NCI-H446 (cell line): ENCODE results near the gene NCOA5.
"Not testable (repeated sequence)": the region's sequence is repeated elsewhere in the genome, so short reads cannot be mapped to it uniquely, and the experiment has no call there.

ENCODE experiments used
- DNase-seq, 2 experiments: peaks; one replicate each; lab custom pipeline; 2025; lab: John Stamatoyannopoulos, UW

NCOA5 gene

GRCh38 chr20:46120136-46120535 is 30.4 kb upstream of the NCOA5 start:
- DNase-seq, result no peak

- no peak for DNase-seq
These were observed 29.8 kb upstream of the NCOA5 start for GRCh38 chr20:46119547-46119946.

- no peak for DNase-seq
These were observed 29.3 kb upstream of the NCOA5 start for GRCh38 chr20:46119028-46119546.

GRCh38 chr20:46118481-46119020 is 28.8 kb upstream of the NCOA5 start:
- no peak for DNase-seq

GRCh38 chr20:46117704-46118467 is 28.1 kb upstream of the NCOA5 start, which contains the start of gene CD40:
TSS of gene CD40 (plus strand) at chr20:46118314. CDS start at chr20:46118344, 30 bp downstream.
- DNase-seq, result no peak

- DNase-seq, result no peak
These were observed 24.7 kb upstream of the NCOA5 start for GRCh38 chr20:46114449-46114848.

- no peak for DNase-seq
These were observed 23.3 kb upstream of the NCOA5 start for GRCh38 chr20:46113113-46113470.

- DNase-seq, result no peak
These were observed 22.8 kb upstream of the NCOA5 start for GRCh38 chr20:46112430-46113112.

GRCh38 chr20:46111836-46112212 is 22.1 kb upstream of the NCOA5 start:
- no peak for DNase-seq

GRCh38 chr20:46111028-46111835 is 21.5 kb upstream of the NCOA5 start:
- no peak for DNase-seq

- no peak for DNase-seq
These were observed 19.2 kb upstream of the NCOA5 start for GRCh38 chr20:46108976-46109375.

- DNase-seq, result no peak
These were observed 18.7 kb upstream of the NCOA5 start for GRCh38 chr20:46108435-46108841.

GRCh38 chr20:46107061-46107460 is 17.3 kb upstream of the NCOA5 start:
- no peak for DNase-seq

- DNase-seq, result no peak
These were observed 14.5 kb upstream of the NCOA5 start for GRCh38 chr20:46104262-46104661.

- DNase-seq, result no peak
These were observed 13.2 kb upstream of the NCOA5 start for GRCh38 chr20:46102940-46103339.

- DNase-seq, result no peak
These were observed 12.2 kb upstream of the NCOA5 start for GRCh38 chr20:46101957-46102356.

- DNase-seq, result no peak
These were observed 11.2 kb upstream of the NCOA5 start for GRCh38 chr20:46100988-46101387.

- not testable (repeated sequence) for DNase-seq
These were observed 10.7 kb upstream of the NCOA5 start for GRCh38 chr20:46100444-46100843.

GRCh38 chr20:46099491-46100287 is 9.9 kb upstream of the NCOA5 start:
- no peak for DNase-seq

GRCh38 chr20:46093531-46093930 is 3.8 kb upstream of the NCOA5 start:
- DNase-seq, result no peak
